GM23338 (cell line): ENCODE data around the gene TMEM247. TPM values are rescaled to one million over a fixed set of nuclear protein-coding genes. Genes with fewer than 3 reads are reported as not detected.
"Not testable (repeated sequence)": the region's sequence is repeated elsewhere in the genome, so short reads cannot be mapped to it uniquely, and the experiment has no call there.

ENCODE experiments used
- ATAC-seq: fragments of 200-7000 bp; cut with Tn5 transposase; 3 replicates; pipeline ENCODE4 v1.9.1; 2020
- DNase-seq: peaks from one replicate; pipeline ENCODE4 v3.0.0-alpha.2; 2015; ENCODE audit warnings: low spot score
- H2AFZ ChIP-seq: fragments of 200-600 bp; sonication (generic); 2 replicates; pipeline ENCODE4 v1.8.0; 2016; ENCODE audit warnings: antibody characterized with exemption, mild to moderate bottlenecking, moderate library complexity
- H3F3A ChIP-seq: fragments of 200-600 bp; sonication (generic); replicated peaks from 2 replicates; pipeline ENCODE4 v1.8.0; 2017; ENCODE audit warnings: antibody characterized with exemption, mixed run types, low read depth
- H3K27ac ChIP-seq: fragments of 200-600 bp; sonication (generic); 2 replicates; pipeline ENCODE4 v1.6.1; 2016; ENCODE audit warnings: low read depth
- H3K27me3 ChIP-seq: fragments of 200-600 bp; sonication (generic); 2 replicates; pipeline ENCODE4 v1.8.0; 2016; ENCODE audit warnings: mild to moderate bottlenecking, mixed run types, moderate library complexity; ENCODE audit not compliant: insufficient read depth
- H3K36me3 ChIP-seq: fragments of 200-600 bp; sonication (generic); 2 replicates; pipeline ENCODE4 v1.8.0; 2016; ENCODE audit warnings: mild to moderate bottlenecking; ENCODE audit not compliant: insufficient read depth
- H3K4me1 ChIP-seq: fragments of 200-600 bp; sonication (generic); 2 replicates; pipeline ENCODE4 v1.8.0; 2016; ENCODE audit warnings: mild to moderate bottlenecking, moderate library complexity; ENCODE audit not compliant: insufficient read depth
- H3K4me2 ChIP-seq: fragments of 200-600 bp; sonication (generic); 2 replicates; pipeline ENCODE4 v1.7.1; 2017; ENCODE audit warnings: mixed run types
- H3K4me3 ChIP-seq: fragments of 200-600 bp; sonication (generic); 2 replicates; pipeline ENCODE4 v1.6.1; 2016; ENCODE audit warnings: mixed run types
- H3K79me2 ChIP-seq: fragments of 200-600 bp; sonication (generic); replicated peaks from 2 replicates; pipeline ENCODE4 v1.8.0; 2017; ENCODE audit warnings: mild to moderate bottlenecking; ENCODE audit not compliant: insufficient read depth
- H3K9me2 ChIP-seq: fragments of 200-600 bp; sonication (generic); 2 replicates; pipeline ENCODE4 v1.8.0; 2017; ENCODE audit not compliant: insufficient read depth
- H4K20me1 ChIP-seq: fragments of 200-600 bp; sonication (generic); replicated peaks from 2 replicates; pipeline ENCODE4 v1.8.0; 2017; ENCODE audit warnings: mild to moderate bottlenecking; ENCODE audit not compliant: insufficient read depth
- H3K27ac Mint-ChIP-seq: 2 replicates; pipeline ENCODE4 v1.8.0; 2020; ENCODE audit warnings: inconsistent platforms, mild to moderate bottlenecking, moderate library complexity, mixed read lengths
- H3K27me3 Mint-ChIP-seq: 3 replicates; pipeline ENCODE4 v1.8.0; 2022; ENCODE audit warnings: low read depth, mild to moderate bottlenecking, moderate library complexity, mixed read lengths, inconsistent platforms; ENCODE audit not compliant: insufficient read depth, poor library complexity
- H3K36me3 Mint-ChIP-seq: 3 replicates; pipeline ENCODE4 v1.8.0; 2021; ENCODE audit warnings: low read depth, mild to moderate bottlenecking, inconsistent platforms, moderate library complexity, mixed read lengths
- H3K4me1 Mint-ChIP-seq: 3 replicates; pipeline ENCODE4 v1.8.0; 2020; ENCODE audit warnings: mild to moderate bottlenecking, inconsistent platforms, mixed read lengths
- H3K4me3 Mint-ChIP-seq: 3 replicates; pipeline ENCODE4 v1.8.0; 2021; ENCODE audit warnings: moderate library complexity, mild to moderate bottlenecking, inconsistent platforms, mixed read lengths
- H3K9me3 Mint-ChIP-seq: 3 replicates; pipeline ENCODE4 v1.8.0; 2020; ENCODE audit warnings: moderate library complexity, mild to moderate bottlenecking, inconsistent platforms, mixed read lengths
- CREB1 ChIP-seq: fragments of 250-450 bp; sonication (Bioruptor Pico); IDR thresholded peaks from 2 replicates; pipeline ENCODE4 v1.5.0; 2020; ENCODE audit warnings: low read depth, mild to moderate bottlenecking, moderate library complexity
- ETS1 ChIP-seq: IDR thresholded peaks from 2 replicates; pipeline ENCODE4 v1.6.1; 2016; ENCODE audit warnings: antibody characterized with exemption
- EZH2 ChIP-seq: fragments of 200-600 bp; sonication (generic); IDR thresholded peaks from one replicate; pipeline ENCODE4 v1.8.0; 2017; ENCODE audit warnings: antibody characterized with exemption, mild to moderate bottlenecking, low read depth; ENCODE audit not compliant: unreplicated experiment
- EZH2phosphoT487 ChIP-seq: fragments of 200-600 bp; sonication (generic); IDR thresholded peaks from one replicate; pipeline ENCODE4 v1.8.1; 2018; ENCODE audit warnings: antibody characterized with exemption; ENCODE audit not compliant: unreplicated experiment
- REST ChIP-seq: IDR thresholded peaks from one replicate; pipeline ENCODE4 v1.6.1; 2018; ENCODE audit warnings: antibody characterized with exemption; ENCODE audit not compliant: unreplicated experiment
- STAT1 ChIP-seq: IDR thresholded peaks from one replicate; pipeline ENCODE4 v1.6.1; 2016; ENCODE audit warnings: antibody characterized with exemption; ENCODE audit not compliant: unreplicated experiment
- ZNF331 ChIP-seq: fragments of 250-450 bp; sonication (Bioruptor Pico); IDR thresholded peaks from 2 replicates; pipeline ENCODE4 v1.5.0; 2020; ENCODE audit warnings: low read depth, mild to moderate bottlenecking, moderate library complexity
- ZNF462 ChIP-seq: fragments of 250-450 bp; sonication (Bioruptor Pico); IDR thresholded peaks from 2 replicates; pipeline ENCODE4 v1.5.0; 2020; ENCODE audit warnings: mild to moderate bottlenecking, moderate library complexity
- polyA plus RNA-seq: library from polyadenylated mRNA; unstranded; fragments of >200 nt; fragmentation: Nextera tagmentation; extraction: Ambion mirVana; gene quantifications from 2 replicates; pipeline ENCODE4 v1.2.1, GENCODE V29; 2016
- total RNA-seq: library from RNA; depleted of rRNA; stranded (reverse); fragments of >200 nt; shearing (Covaris generic); gene quantifications from 2 replicates; pipeline ENCODE4 v1.2.3, GENCODE V29; 2014

TMEM247 gene
- total and polyA plus RNA-seq, 2 experiments from 2014 or later, result not detected

- DNase-seq, H3K27ac ChIP-seq: not testable (repeated sequence)
- H3K9me3 Mint-ChIP-seq, result peaks cover 29% of the 10 kb centered on the region
Observed at GRCh38 chr2:46477462-46477861, 1.9 kb upstream of the TMEM247 start.

GRCh38 chr2:46477925-46478324, 1.4 kb upstream of the TMEM247 start:
- Histone ChIP-seq H3K4me2 (no peak overlapping the region), H3K79me2 (no peaks in the 10 kb centered on the region), H4K20me1 (no peaks in the 10 kb centered on the region), H3K27me3 (no peaks in the 10 kb centered on the region), H3K36me3 (no peaks in the 10 kb centered on the region), H3K27ac (no peak overlapping the region), H3K4me3 (no peak overlapping the region), H3F3A (no peaks in the 10 kb centered on the region), H3K9me2 (0 out of 2 replicates have a peak, but pooled peaks cover 9% of the 10 kb centered on the region), H2AFZ (no peak overlapping the region), H3K4me1 (no peaks in the 10 kb centered on the region)
- no peaks in the 10 kb centered on the region for H3K27me3 Mint-ChIP-seq
- TF ChIP-seq ZNF462 (no peak), EZH2 (no peak), STAT1 (no peak), CREB1 (CRISPR knock-in tag) (no peak), EZH2phosphoT487 (no peak), ETS1 (no peak), REST (no peak), ZNF331 (CRISPR knock-in tag) (no peak)
- H3K4me1 Mint-ChIP-seq, result peaks cover 8% of the 10 kb centered on the region; the same call in 1 of the 3 replicates
- no peak for DNase-seq
- no peak overlapping the region for H3K27ac Mint-ChIP-seq
- H3K4me3 Mint-ChIP-seq, result no peak overlapping the region
- H3K36me3 Mint-ChIP-seq, result peaks cover 13% of the 10 kb centered on the region; the same call in 2 of the 3 replicates
- peaks cover 29% of the 10 kb centered on the region for H3K9me3 Mint-ChIP-seq
- no peak for ATAC-seq

More at GRCh38 chr2:46477462-46477861, 1.9 kb upstream of the TMEM247 start:
- not testable (repeated sequence) for H3K9me2 ChIP-seq, H3K4me1 Mint-ChIP-seq, H3K4me3 Mint-ChIP-seq, H3K27me3 Mint-ChIP-seq, H3K79me2 ChIP-seq, H3K4me1 ChIP-seq, H3K4me3 ChIP-seq, H2AFZ ChIP-seq, H3F3A ChIP-seq, H3K27ac Mint-ChIP-seq, H3K4me2 ChIP-seq, H3K27me3 ChIP-seq, H4K20me1 ChIP-seq, ATAC-seq, H3K36me3 ChIP-seq
- H3K36me3 Mint-ChIP-seq, result peaks cover 13% of the 10 kb centered on the region; the same call in 2 of the 3 replicates
